Activated T-cell treated with anti-CD3 and anti-CD28 coated beads, Interleukin-2, amount 50 U/mL, for 4 hours (primary cell): ENCODE results near the gene NUF2. TPM values are rescaled to one million over a fixed set of nuclear protein-coding genes. Genes with fewer than 3 reads are reported as not detected.
"Not testable (repeated sequence)": the region's sequence is repeated elsewhere in the genome, so short reads cannot be mapped to it uniquely, and the experiment has no call there.

Experiments
- ATAC-seq, 2 donors: fragments of 200-7000 bp; cut with Tn5 transposase; one replicate each; pipeline ENCODE4 v1.10.0; 2021
- DNase-seq: peaks from one replicate; pipeline ENCODE4 v3.0.0-alpha.2; 2020
- H3K27me3 Mint-ChIP-seq: one replicate; pipeline ENCODE4 v1.8.0; 2021; ENCODE audit warnings: low read depth, mixed read lengths
- H3K36me3 Mint-ChIP-seq: one replicate; pipeline ENCODE4 v1.8.0; 2022; ENCODE audit warnings: mixed read lengths; ENCODE audit not compliant: insufficient read depth
- H3K4me1 Mint-ChIP-seq: one replicate; pipeline ENCODE4 v1.8.0; 2021; ENCODE audit warnings: low read depth, mixed read lengths
- H3K4me3 Mint-ChIP-seq: one replicate; pipeline ENCODE4 v1.8.0; 2021; ENCODE audit warnings: mild to moderate bottlenecking, moderate library complexity, mixed read lengths
- H3K9me3 Mint-ChIP-seq: one replicate; pipeline ENCODE4 v1.8.0; 2021; ENCODE audit warnings: mixed read lengths
- total RNA-seq, 3 donors: library from RNA; stranded (reverse); gene quantifications; one replicate each; pipeline ENCODE4 v1.2.1, GENCODE V29; 2021

Gene NUF2
- total RNA-seq, 3 donors from 2014 or later: 4.9 to 6.7 (median 6.4) TPM

GRCh38 chr1:163305441-163305840 is 16.3 kb upstream of the NUF2 start:
- Mint-ChIP-seq H3K4me1 (no peaks in the 10 kb centered on the region), H3K27me3 (no peaks in the 10 kb centered on the region), H3K9me3 (no peaks in the 10 kb centered on the region), H3K36me3 (peaks cover 41% of the 10 kb centered on the region), H3K4me3 (no peak overlapping the region)
- ATAC-seq (no peak), DNase-seq (no peak)

DNA sequence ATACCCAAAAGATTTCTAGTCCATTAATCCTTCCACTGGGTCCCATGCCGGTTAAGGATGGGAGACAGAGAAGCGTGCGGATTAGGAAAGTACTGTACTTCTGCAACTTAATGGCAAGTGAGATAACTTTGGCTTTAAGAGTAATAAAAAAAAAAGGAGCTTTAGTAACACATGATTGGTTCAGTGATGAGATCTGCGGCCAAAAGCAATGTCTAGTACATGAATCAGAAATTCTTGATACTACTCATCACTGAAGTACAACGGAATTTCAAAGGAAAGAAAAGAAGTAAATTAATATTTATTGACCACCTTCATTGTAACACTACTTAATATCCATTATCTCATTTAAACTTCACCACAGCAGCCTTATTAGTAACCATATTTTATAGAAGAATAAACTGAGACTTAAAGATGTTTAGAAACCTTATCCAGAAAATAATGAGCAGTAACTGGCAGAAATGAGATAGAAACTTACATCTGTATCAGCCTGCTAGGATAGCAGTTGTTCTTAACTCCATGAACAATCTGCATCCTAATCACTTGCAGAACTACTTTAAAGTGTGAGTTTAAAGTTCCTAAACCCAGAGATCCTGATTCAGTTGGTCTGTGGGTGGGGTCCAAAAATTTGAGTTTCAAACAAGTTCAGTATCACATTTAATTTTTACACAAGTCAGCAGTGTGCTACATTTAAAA is 14.1 kb upstream of the NUF2 start:
- ATAC-seq: no peak
- H3K4me3 Mint-ChIP-seq: no peak overlapping the region
- H3K4me1 Mint-ChIP-seq: no peaks in the 10 kb centered on the region
- DNase-seq: no peak
- peaks cover 41% of the 10 kb centered on the region for H3K36me3 Mint-ChIP-seq
- no peaks in the 10 kb centered on the region for H3K27me3 Mint-ChIP-seq
- no peaks in the 10 kb centered on the region for H3K9me3 Mint-ChIP-seq

- ATAC-seq: no peak
- Mint-ChIP-seq H3K27me3 (no peaks in the 10 kb centered on the region), H3K4me1 (no peaks in the 10 kb centered on the region), H3K4me3 (no peak overlapping the region), H3K36me3 (peaks cover 34% of the 10 kb centered on the region), H3K9me3 (no peaks in the 10 kb centered on the region)
- DNase-seq: no peak
These were observed 12.9 kb upstream of the NUF2 start for GRCh38 chr1:163308811-163309210.

DNA sequence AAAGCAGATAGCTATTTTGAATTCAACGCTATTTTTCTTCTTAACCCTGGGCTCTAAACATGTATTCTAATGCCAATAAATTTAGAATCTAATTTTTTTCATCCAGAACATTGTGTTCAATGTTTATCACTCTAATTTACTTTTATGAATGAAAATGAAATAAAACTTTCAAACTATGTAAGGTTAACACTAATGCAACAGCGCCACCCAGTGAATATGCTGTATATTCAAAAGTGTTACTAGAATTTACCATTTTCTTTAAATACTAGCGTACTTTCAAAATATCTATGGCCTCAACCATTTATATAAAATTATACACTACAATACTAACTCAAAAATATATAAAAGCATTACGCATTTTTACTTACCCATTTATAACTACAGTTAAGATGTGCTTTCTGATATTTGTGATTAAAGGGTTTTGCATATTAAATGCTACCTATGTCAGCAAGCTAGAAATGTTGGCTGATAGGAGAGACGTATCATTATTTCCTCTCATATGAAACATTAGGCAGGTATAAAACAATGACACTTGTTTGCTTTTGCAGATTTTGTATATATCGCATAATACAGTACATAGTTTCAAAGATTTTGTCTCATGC is 5.9 kb upstream of the NUF2 start:
- ATAC-seq: no peak
- H3K36me3 Mint-ChIP-seq: peaks cover 10% of the 10 kb centered on the region
- peak; percentile 28 for DNase-seq

GRCh38 chr1:163320891-163321290 is 863 bp upstream of the NUF2 start:
- Mint-ChIP-seq H3K9me3 (no peaks in the 10 kb centered on the region), H3K27me3 (no peaks in the 10 kb centered on the region), H3K4me3 (peak overlapping the region; percentile 89), H3K4me1 (peaks cover 19% of the 10 kb centered on the region), H3K36me3 (no peaks in the 10 kb centered on the region)
- ATAC-seq: no peak
- no peak for DNase-seq

More for the DNA sequence above, 5.9 kb upstream of the NUF2 start:
- no peaks in the 10 kb centered on the region for H3K27me3 Mint-ChIP-seq
- H3K4me3 Mint-ChIP-seq: no peak overlapping the region
- peaks cover 2% of the 10 kb centered on the region for H3K4me1 Mint-ChIP-seq
- H3K9me3 Mint-ChIP-seq: no peaks in the 10 kb centered on the region

DNA sequence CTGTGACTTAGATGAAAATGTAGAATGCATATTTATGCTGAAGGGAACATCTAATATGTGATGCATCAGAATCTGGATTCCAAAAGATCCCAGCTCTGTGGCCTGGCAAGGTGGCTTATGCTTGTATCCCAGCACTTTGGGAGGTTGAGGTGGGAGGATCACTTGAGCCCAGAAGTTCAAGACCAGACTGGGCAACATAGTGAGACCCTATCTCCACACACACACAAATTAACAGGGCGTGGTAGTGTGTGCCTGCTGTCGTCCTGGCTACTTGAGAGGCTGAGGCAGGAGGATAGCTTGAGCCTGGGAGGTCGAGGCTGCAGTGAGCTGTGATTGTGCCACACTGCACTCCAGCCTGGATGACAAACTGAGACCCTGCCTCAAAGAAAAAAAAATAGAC is 1.6 kb downstream of the NUF2 start:
- not testable (repeated sequence) for H3K4me3 Mint-ChIP-seq, H3K9me3 Mint-ChIP-seq, H3K36me3 Mint-ChIP-seq, DNase-seq, ATAC-seq, H3K27me3 Mint-ChIP-seq
- peaks cover 19% of the 10 kb centered on the region for H3K4me1 Mint-ChIP-seq

GRCh38 chr1:163331116-163331515 is 9.4 kb downstream of the NUF2 start:
- H3K36me3 Mint-ChIP-seq: peaks cover 16% of the 10 kb centered on the region

DNA sequence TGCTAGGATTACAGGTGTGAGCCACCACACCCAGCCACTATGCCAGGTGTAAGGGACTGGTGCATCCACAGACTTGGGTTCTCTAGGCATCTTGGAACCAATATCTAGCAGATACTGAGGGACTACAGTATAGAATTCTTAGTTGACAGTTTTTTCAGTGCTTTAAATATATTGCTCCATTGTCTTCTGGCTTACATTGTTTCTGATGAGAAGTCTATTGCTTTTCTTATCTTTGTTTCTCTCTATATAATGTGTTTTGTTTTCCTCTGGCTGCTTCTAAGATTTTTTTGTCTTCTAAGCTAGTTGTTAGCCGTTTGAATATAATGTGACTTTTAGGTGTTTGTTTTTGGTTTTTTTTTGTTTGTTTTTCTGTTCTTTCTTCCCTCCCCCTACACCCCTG is 13.5 kb downstream of the NUF2 start:
- Mint-ChIP-seq H3K36me3 (peaks cover 18% of the 10 kb centered on the region), H3K4me1 (peaks cover 2% of the 10 kb centered on the region), H3K9me3 (peaks cover 28% of the 10 kb centered on the region), H3K4me3 (no peak overlapping the region), H3K27me3 (no peaks in the 10 kb centered on the region)
- no peak for DNase-seq
- ATAC-seq: no peak

More at GRCh38 chr1:163331116-163331515, 9.4 kb downstream of the NUF2 start:
- H3K27me3 Mint-ChIP-seq: no peaks in the 10 kb centered on the region
- DNase-seq: no peak
- no peak overlapping the region for H3K4me3 Mint-ChIP-seq
- peaks cover 26% of the 10 kb centered on the region for H3K9me3 Mint-ChIP-seq
- H3K4me1 Mint-ChIP-seq: peaks cover 2% of the 10 kb centered on the region
- no peak for ATAC-seq

DNA sequence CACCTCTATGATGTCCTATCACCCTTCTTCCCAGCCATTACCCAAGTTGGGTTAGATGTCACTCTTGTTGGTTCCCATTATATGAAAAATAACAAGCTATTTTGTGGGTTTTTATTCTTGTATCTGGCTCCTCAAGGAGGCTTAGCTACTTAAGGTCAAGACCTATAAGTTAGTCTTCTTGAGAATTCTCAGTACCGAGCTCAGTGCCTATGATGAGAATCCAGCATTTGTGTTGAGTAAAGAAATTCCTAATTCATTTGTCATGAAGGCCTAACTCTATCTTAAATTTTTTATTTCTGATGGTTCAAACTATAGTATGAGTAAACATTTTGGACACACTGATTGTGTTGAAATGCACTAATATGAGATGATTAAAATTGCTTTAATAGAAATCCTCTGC is 15.9 kb downstream of the NUF2 start:
- H3K4me3 Mint-ChIP-seq: no peak overlapping the region
- H3K36me3 Mint-ChIP-seq: peaks cover 12% of the 10 kb centered on the region
- H3K4me1 Mint-ChIP-seq: no peaks in the 10 kb centered on the region
- H3K9me3 Mint-ChIP-seq: peaks cover 12% of the 10 kb centered on the region
- no peaks in the 10 kb centered on the region for H3K27me3 Mint-ChIP-seq
- ATAC-seq: no peak
- DNase-seq: no peak

GRCh38 chr1:163346326-163346870 is 24.6 kb downstream of the NUF2 start:
- DNase-seq (no peak), ATAC-seq (no peak)
- Mint-ChIP-seq H3K36me3 (peaks cover 6% of the 10 kb centered on the region), H3K9me3 (no peaks in the 10 kb centered on the region), H3K4me1 (no peaks in the 10 kb centered on the region), H3K27me3 (no peaks in the 10 kb centered on the region), H3K4me3 (no peak overlapping the region)

DNA sequence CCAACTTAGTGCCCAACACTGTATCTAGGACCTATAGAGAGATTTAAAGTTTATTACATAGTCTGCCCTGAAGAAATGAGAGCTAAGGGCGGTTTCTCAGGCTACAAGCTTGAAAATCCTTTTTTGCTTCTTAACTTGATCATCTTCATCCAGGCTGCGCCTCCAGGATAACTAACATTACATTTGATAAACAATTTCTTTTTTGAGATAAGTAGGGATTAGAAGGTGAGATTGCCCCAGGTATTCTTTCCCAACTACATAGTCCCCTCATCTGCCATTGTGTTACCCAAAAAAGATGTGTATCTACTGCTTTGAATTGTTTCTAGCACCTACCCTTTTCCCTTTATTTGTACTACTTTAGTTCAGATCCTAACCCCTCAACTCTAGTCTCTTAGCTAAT is 25.4 kb downstream of the NUF2 start:
- DNase-seq (no peak), ATAC-seq (no peak)
- H3K36me3 Mint-ChIP-seq: peaks cover 10% of the 10 kb centered on the region
- no peaks in the 10 kb centered on the region for H3K4me1 Mint-ChIP-seq
- H3K27me3 Mint-ChIP-seq: no peaks in the 10 kb centered on the region
- H3K9me3 Mint-ChIP-seq: no peaks in the 10 kb centered on the region
- no peak overlapping the region for H3K4me3 Mint-ChIP-seq

GRCh38 chr1:163351912-163352311 is 30.2 kb downstream of the NUF2 start:
- H3K9me3 Mint-ChIP-seq: no peaks in the 10 kb centered on the region
- no peaks in the 10 kb centered on the region for H3K27me3 Mint-ChIP-seq
- peaks cover 6% of the 10 kb centered on the region for H3K36me3 Mint-ChIP-seq
- no peak for ATAC-seq
- DNase-seq: no peak
- H3K4me1 Mint-ChIP-seq: no peaks in the 10 kb centered on the region
- no peak overlapping the region for H3K4me3 Mint-ChIP-seq

- Mint-ChIP-seq H3K36me3 (no peaks in the 10 kb centered on the region), H3K9me3 (no peaks in the 10 kb centered on the region), H3K4me3 (no peak overlapping the region), H3K27me3 (peaks cover 2% of the 10 kb centered on the region), H3K4me1 (peaks cover 1% of the 10 kb centered on the region)
- DNase-seq: no peak
- no peak for ATAC-seq
These were observed 35.6 kb downstream of the NUF2 start for GRCh38 chr1:163357378-163357777.

DNA sequence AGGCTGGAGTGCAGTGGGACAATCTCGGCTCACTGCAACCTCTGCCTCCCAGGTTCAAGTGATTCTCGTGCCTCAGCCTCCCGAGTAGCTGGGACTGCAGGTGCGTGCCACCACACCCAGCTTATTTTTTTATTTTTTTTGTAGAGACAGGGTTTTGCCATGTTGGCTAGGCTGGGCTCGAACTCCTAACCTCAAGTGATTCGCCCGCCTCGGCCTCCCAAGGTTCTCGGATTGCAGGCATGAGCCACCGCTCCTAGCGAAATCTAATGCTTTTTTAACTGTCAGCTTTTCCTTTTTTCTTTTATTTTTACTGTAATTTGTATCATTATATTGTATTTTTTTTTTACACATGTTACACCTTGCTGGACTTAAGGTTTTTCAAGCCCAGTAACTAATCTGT is 36.4 kb downstream of the NUF2 start:
- H3K4me1 Mint-ChIP-seq, H3K36me3 Mint-ChIP-seq, H3K27me3 Mint-ChIP-seq, ATAC-seq, DNase-seq, H3K4me3 Mint-ChIP-seq, H3K9me3 Mint-ChIP-seq: not testable (repeated sequence)
